ENCODE measurements around the gene WNT4. TPM values are rescaled to one million over a fixed set of nuclear protein-coding genes. Genes with fewer than 3 reads are reported as not detected.
A peak's percentile ranks its signal among the peaks of the same experiment; 100 is the strongest.

The WNT4 gene
- total RNA-seq, 2 donors from 2014 or later, result 0.44 TPM; not detected in 1

DNA sequence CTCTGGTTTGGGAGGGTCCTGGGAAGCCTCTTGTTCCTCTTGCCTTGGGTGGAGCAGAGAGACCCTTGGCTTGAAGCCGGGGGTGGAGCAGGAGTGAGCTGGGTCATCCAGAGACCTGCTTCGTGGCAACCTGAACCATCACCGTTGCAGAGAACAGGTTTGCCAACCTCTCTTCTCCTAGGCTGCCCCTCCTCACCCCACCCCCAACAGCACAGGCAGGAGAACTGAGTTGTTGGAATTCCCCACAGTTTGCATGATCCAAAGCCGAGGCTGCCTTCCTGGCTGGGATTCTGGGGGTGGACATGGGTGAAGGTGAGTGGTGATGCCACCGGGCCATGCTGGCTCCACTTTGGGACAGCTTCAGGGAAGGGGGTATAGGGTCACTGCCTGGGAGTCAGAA, 2.2 kb downstream of the WNT4 start:
- Histone ChIP-seq H3K9ac (ENCODE audit: extremely low read depth, low read length, poor library complexity, severe bottlenecking) (no peak overlapping the region), H3K4me3 (ENCODE audit: low read length) (no peak overlapping the region), H3K9me3 (ENCODE audit: control insufficient read depth, low read length) (no peaks in the 10 kb centered on the region), H3K36me3 (ENCODE audit: control insufficient read depth, insufficient read depth, low read length) (no peaks in the 10 kb centered on the region), H3K4me1 (ENCODE audit: control insufficient read depth, insufficient read depth, low read length) (peaks cover 11% of the 10 kb centered on the region), H3K27me3 (ENCODE audit: control insufficient read depth, insufficient read depth, low read length, poor library complexity, severe bottlenecking) (peaks cover 32% of the 10 kb centered on the region), H3K27ac (ENCODE audit: low read depth, low read length) (no peak overlapping the region)
- Mint-ChIP-seq H3K36me3 (ENCODE audit: low read depth) (no peaks in the 10 kb centered on the region), H3K9me3 (no peaks in the 10 kb centered on the region), H3K27me3 (ENCODE audit: insufficient read depth) (peaks cover 32% of the 10 kb centered on the region), H3K4me1 (peaks cover 18% of the 10 kb centered on the region), H3K27ac (no peak overlapping the region), H3K4me3 (no peak overlapping the region)
- WGBS, 2 experiments (ENCODE audit: insufficient coverage in 1 of 2, insufficient read length in 1 of 2), result 71 to 88% methylated on average over 3 to 5 of the region's 5 CpGs
- TF ChIP-seq, protein P1, sequence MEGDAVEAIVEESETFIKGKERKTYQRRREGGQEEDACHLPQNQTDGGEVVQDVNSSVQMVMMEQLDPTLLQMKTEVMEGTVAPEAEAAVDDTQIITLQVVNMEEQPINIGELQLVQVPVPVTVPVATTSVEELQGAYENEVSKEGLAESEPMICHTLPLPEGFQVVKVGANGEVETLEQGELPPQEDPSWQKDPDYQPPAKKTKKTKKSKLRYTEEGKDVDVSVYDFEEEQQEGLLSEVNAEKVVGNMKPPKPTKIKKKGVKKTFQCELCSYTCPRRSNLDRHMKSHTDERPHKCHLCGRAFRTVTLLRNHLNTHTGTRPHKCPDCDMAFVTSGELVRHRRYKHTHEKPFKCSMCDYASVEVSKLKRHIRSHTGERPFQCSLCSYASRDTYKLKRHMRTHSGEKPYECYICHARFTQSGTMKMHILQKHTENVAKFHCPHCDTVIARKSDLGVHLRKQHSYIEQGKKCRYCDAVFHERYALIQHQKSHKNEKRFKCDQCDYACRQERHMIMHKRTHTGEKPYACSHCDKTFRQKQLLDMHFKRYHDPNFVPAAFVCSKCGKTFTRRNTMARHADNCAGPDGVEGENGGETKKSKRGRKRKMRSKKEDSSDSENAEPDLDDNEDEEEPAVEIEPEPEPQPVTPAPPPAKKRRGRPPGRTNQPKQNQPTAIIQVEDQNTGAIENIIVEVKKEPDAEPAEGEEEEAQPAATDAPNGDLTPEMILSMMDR (conservative IDR thresholded peaks at IDR 0.05), result no peak
- peak; percentile 72 for DNase-seq

DNA sequence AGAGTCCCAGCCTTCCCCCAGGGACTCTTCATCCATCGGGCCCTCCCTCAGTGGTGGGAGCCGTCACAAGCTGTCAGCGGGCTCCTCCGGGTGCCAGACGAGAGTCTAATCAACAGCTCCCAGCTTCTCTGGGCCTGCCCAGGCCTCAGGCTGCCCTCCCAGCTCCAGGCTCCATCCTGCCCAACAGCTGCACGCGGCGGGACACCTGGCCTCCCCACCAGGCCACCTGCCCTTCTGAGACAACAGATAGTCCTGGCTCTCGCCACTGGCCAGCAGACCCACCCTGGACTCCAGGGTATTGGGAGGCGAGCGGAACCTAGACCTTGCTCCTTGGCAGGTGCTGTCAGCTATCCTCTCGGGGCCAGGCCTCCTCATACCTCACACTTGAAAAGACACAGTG, 3.1 kb downstream of the WNT4 start:
- Histone ChIP-seq H3K36me3 (ENCODE audit: control insufficient read depth, insufficient read depth, low read length) (no peaks in the 10 kb centered on the region), H3K9ac (ENCODE audit: extremely low read depth, low read length, poor library complexity, severe bottlenecking) (no peak overlapping the region), H3K9me3 (ENCODE audit: control insufficient read depth, low read length) (no peaks in the 10 kb centered on the region), H3K4me1 (ENCODE audit: control insufficient read depth, insufficient read depth, low read length) (peaks cover 11% of the 10 kb centered on the region), H3K27me3 (ENCODE audit: control insufficient read depth, insufficient read depth, low read length, poor library complexity, severe bottlenecking) (peaks cover 32% of the 10 kb centered on the region), H3K4me3 (ENCODE audit: low read length) (no peak overlapping the region), H3K27ac (ENCODE audit: low read depth, low read length) (no peak overlapping the region)
- H3K27ac Mint-ChIP-seq, result no peak overlapping the region
- peaks cover 18% of the 10 kb centered on the region for H3K4me1 Mint-ChIP-seq
- H3K4me3 Mint-ChIP-seq, result no peak overlapping the region
- TF ChIP-seq, protein P1 (conservative IDR thresholded peaks at IDR 0.05), result no peak
- H3K36me3 Mint-ChIP-seq (ENCODE audit: low read depth), result no peaks in the 10 kb centered on the region
- H3K9me3 Mint-ChIP-seq, result no peaks in the 10 kb centered on the region
- peak; percentile 72 for DNase-seq
- peaks cover 30% of the 10 kb centered on the region for H3K27me3 Mint-ChIP-seq (ENCODE audit: insufficient read depth)
- 79 to 87% methylated on average over 8 to 12 of the region's 12 CpGs for WGBS, 2 experiments (ENCODE audit: insufficient coverage in 1 of 2, insufficient read length in 1 of 2)

DNA sequence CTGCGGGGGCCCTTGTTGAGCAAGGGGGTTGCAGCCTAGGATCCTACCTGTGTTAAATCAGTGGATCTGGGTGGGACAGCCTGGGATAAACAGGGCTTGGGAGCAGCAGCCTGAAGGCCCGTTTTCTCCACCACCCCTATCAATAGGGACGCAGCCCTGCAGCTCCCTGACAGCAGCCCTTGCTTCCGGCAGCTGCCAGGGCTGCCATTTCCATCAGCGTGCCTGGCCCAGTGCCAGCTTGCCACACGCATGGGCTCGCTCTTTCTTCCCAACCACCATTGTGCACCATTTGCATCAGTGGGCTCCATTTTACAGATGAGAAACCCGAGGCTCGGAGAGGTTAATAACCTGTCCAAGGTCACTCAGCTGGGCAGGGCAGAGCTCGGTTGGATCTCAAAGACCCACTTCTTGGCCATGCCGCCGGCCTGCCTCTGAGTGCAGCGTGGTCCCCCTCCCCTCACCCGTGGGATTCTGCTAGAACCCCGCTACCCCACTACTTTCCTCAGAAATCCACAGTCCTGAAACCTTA, 3.8 kb downstream of the WNT4 start:
- Mint-ChIP-seq H3K4me3 (no peak overlapping the region), H3K27ac (no peak overlapping the region), H3K4me1 (peaks cover 18% of the 10 kb centered on the region), H3K9me3 (no peaks in the 10 kb centered on the region), H3K36me3 (ENCODE audit: low read depth) (no peaks in the 10 kb centered on the region), H3K27me3 (ENCODE audit: insufficient read depth) (peaks cover 23% of the 10 kb centered on the region)
- 91 to 97% methylated on average over 8 to 15 of the region's 15 CpGs for WGBS, 2 experiments (ENCODE audit: insufficient coverage in 1 of 2, insufficient read length in 1 of 2)
- Histone ChIP-seq H3K4me1 (ENCODE audit: control insufficient read depth, insufficient read depth, low read length) (peaks cover 12% of the 10 kb centered on the region), H3K27me3 (ENCODE audit: control insufficient read depth, insufficient read depth, low read length, poor library complexity, severe bottlenecking) (peaks cover 26% of the 10 kb centered on the region), H3K9me3 (ENCODE audit: control insufficient read depth, low read length) (no peaks in the 10 kb centered on the region), H3K36me3 (ENCODE audit: control insufficient read depth, insufficient read depth, low read length) (no peaks in the 10 kb centered on the region), H3K27ac (ENCODE audit: low read depth, low read length) (no peak overlapping the region), H3K9ac (ENCODE audit: extremely low read depth, low read length, poor library complexity, severe bottlenecking) (no peak overlapping the region), H3K4me3 (ENCODE audit: low read length) (no peak overlapping the region)
- DNase-seq, result no peak
- TF ChIP-seq, protein P1 (conservative IDR thresholded peaks at IDR 0.05), result no peak
